Breast epithelium (tissue), 3 donors: Measurements from ENCODE around the gene NRL.

Experiments
- POLR2A ChIP-seq: fragments of 450-650 bp; IDR thresholded peaks from one replicate; pipeline ENCODE4 v1.6.1; 2016; ENCODE audit warnings: antibody characterized with exemption, mild to moderate bottlenecking, moderate library complexity
- POLR2AphosphoS5 ChIP-seq, 3 donors: sonication (generic); formaldehyde crosslinking; IDR thresholded peaks; one replicate each; pipeline ENCODE4 v1.6.1; 2017; ENCODE audit warnings: antibody characterized with exemption in 3 of 3
- TF ChIP-seq, protein P1 (sequence below), 3 donors: fragments of 450-650 bp; IDR thresholded peaks; one replicate each; pipeline ENCODE4 v1.5.1; 2016 to 2017; ENCODE audit warnings: antibody characterized with exemption in 3 of 3, mild to moderate bottlenecking in 3 of 3, moderate library complexity in 3 of 3

DNA sequence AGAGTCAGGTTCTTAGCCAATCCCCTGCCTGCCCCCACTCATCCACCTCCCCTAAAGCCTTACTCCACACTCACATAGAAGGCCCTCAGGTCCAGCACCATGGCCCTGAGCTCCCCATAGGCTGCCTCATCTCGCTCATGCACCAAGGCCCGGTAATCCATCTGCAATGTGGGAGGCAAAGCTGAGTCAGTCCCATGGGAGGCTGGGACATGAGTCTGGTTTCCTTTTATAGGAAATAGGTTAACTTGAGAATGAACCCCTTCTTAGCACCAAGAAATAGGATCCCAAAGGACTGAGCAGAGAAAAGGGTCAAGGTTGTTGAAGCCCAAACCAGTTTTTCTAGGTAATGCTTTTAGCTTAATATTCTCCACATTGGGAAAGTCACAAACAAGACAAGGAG is 28.8 kb upstream of the NRL start:
- TF ChIP-seq, protein P1, sequence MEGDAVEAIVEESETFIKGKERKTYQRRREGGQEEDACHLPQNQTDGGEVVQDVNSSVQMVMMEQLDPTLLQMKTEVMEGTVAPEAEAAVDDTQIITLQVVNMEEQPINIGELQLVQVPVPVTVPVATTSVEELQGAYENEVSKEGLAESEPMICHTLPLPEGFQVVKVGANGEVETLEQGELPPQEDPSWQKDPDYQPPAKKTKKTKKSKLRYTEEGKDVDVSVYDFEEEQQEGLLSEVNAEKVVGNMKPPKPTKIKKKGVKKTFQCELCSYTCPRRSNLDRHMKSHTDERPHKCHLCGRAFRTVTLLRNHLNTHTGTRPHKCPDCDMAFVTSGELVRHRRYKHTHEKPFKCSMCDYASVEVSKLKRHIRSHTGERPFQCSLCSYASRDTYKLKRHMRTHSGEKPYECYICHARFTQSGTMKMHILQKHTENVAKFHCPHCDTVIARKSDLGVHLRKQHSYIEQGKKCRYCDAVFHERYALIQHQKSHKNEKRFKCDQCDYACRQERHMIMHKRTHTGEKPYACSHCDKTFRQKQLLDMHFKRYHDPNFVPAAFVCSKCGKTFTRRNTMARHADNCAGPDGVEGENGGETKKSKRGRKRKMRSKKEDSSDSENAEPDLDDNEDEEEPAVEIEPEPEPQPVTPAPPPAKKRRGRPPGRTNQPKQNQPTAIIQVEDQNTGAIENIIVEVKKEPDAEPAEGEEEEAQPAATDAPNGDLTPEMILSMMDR (IDR thresholded peaks at IDR 0.05), result no peak
- no peak for TF ChIP-seq POLR2AphosphoS5 (IDR thresholded peaks at IDR 0.05)
- no peak for TF ChIP-seq POLR2A
